ENCODE results near the gene FGGY. TPM values are rescaled to one million over a fixed set of nuclear protein-coding genes. Genes with fewer than 3 reads are reported as not detected.
"Not testable (repeated sequence)": the region's sequence is repeated elsewhere in the genome, so short reads cannot be mapped to it uniquely, and the experiment has no call there.

The FGGY gene
- total and polyA plus RNA-seq, 2 donors (not counting 3 experiments of a cell fraction or from before 2014, with no cell fraction given) = 5.6 to 6.4 TPM

- no peak overlapping the region for H3K4me2 ChIP-seq (ENCODE audit: insufficient read depth, low read length)
- no peaks in the 10 kb centered on the region for H4K20me1 ChIP-seq (replicated peaks; ENCODE audit: control insufficient read depth, extremely low read depth, insufficient read depth, low read length)
- no peaks in the 10 kb centered on the region for H3K4me1 ChIP-seq (ENCODE audit: control insufficient read depth, extremely low read depth, insufficient read depth, low read length)
- CTCF ChIA-PET = interaction anchor here (1.7 kb wide), 1 partner anchor 11 kb away, joined by 5 read pairs; no protein-coding TSS in a partner anchor
- DNase-seq (ENCODE audit: low read depth, low spot score) (no peak), FAIRE-seq (no peak)
- H3K36me3 ChIP-seq (ENCODE audit: control insufficient read depth in 2 of 2, extremely low read depth in 1 of 2, insufficient read depth in 2 of 2, low read length in 2 of 2) = no peaks in the 10 kb centered on the region
- no peak overlapping the region for H2AFZ ChIP-seq (ENCODE audit: low read depth, low read length)
- no peaks in the 10 kb centered on the region for H3K79me2 ChIP-seq (ENCODE audit: control insufficient read depth, insufficient read depth, low read length)
- no peaks in the 10 kb centered on the region for H3K27me3 ChIP-seq (ENCODE audit: control insufficient read depth in 2 of 2, insufficient read depth in 2 of 2, low read length in 2 of 2)
- H3K9me3 ChIP-seq (replicated peaks; ENCODE audit: control insufficient read depth, insufficient read depth, low read length) = no peaks in the 10 kb centered on the region
- dilution Hi-C loops (cut with MboI; ENCODE audit: extremely low pct_ligation_motif_present, low sequenced_read_pairs) = no loop called here
- H3K27ac ChIP-seq (ENCODE audit: insufficient read depth, low read depth, low read length) = no peak overlapping the region
- intact Hi-C loops (cut with micrococcal nuclease) = no loop called here
- H3K9ac ChIP-seq (replicated peaks; ENCODE audit: extremely low read depth, insufficient read depth, low read length) = no peak overlapping the region
- H3K4me3 ChIP-seq (replicated peaks in 1 of 3; ENCODE audit: insufficient read depth in 1 of 3, low read depth in 1 of 3, low read length in 3 of 3) = no peak overlapping the region
- no peaks in the 10 kb centered on the region for H3K9me1 ChIP-seq (replicated peaks; ENCODE audit: control insufficient read depth, extremely low read depth, insufficient read depth, low read length)
- POLR2A ChIA-PET = no interaction called here
- BruUV-seq (replicated peaks) = no TSS peak
- no peak for TF ChIP-seq CTCF (IDR thresholded peaks at IDR 0.05; ENCODE audit: extremely low read depth in 1 of 2, insufficient read depth in 1 of 2, low read depth in 1 of 2, low read length in 2 of 2)
- no peak for TF ChIP-seq EZH2 (IDR thresholded peaks at IDR 0.05; ENCODE audit: borderline replicate concordance, low read depth, low read length, severe bottlenecking)
- no peak for TF ChIP-seq POLR2A (IDR thresholded peaks at IDR 0.05; ENCODE audit: low read depth, low read length)
- no peak for TF ChIP-seq POLR2AphosphoS5 (IDR thresholded peaks at IDR 0.05; ENCODE audit: insufficient read depth, low read depth, low read length)
- no peak for TF ChIP-seq JUN (IDR thresholded peaks at IDR 0.05; ENCODE audit: borderline replicate concordance, insufficient read depth, insufficient read length, low read depth)
- TF ChIP-seq FOS (IDR thresholded peaks at IDR 0.05; ENCODE audit: borderline replicate concordance, insufficient read depth, low read length) = no peak
These were observed 349.0 kb downstream of the FGGY start for GRCh38 chr1:59645893-59646292.

- H3K4me3 ChIP-seq (replicated peaks in 1 of 3; ENCODE audit: insufficient read depth in 1 of 3, low read depth in 1 of 3, low read length in 3 of 3); H3K4me1 ChIP-seq (ENCODE audit: control insufficient read depth, extremely low read depth, insufficient read depth, low read length); FAIRE-seq; H3K27ac ChIP-seq (ENCODE audit: insufficient read depth, low read depth, low read length); BruUV-seq (replicated peaks); H3K4me2 ChIP-seq (ENCODE audit: insufficient read depth, low read length); H3K9me3 ChIP-seq (replicated peaks; ENCODE audit: control insufficient read depth, insufficient read depth, low read length); CTCF ChIA-PET; H3K36me3 ChIP-seq (ENCODE audit: control insufficient read depth in 2 of 2, extremely low read depth in 1 of 2, insufficient read depth in 2 of 2, low read length in 2 of 2); dilution Hi-C loops (cut with MboI; ENCODE audit: extremely low pct_ligation_motif_present, low sequenced_read_pairs); H2AFZ ChIP-seq (ENCODE audit: low read depth, low read length); DNase-seq (ENCODE audit: low read depth, low spot score); intact Hi-C loops (cut with micrococcal nuclease); POLR2A ChIA-PET; H3K9me1 ChIP-seq (replicated peaks; ENCODE audit: control insufficient read depth, extremely low read depth, insufficient read depth, low read length); H4K20me1 ChIP-seq (replicated peaks; ENCODE audit: control insufficient read depth, extremely low read depth, insufficient read depth, low read length); H3K79me2 ChIP-seq (ENCODE audit: control insufficient read depth, insufficient read depth, low read length); H3K9ac ChIP-seq (replicated peaks; ENCODE audit: extremely low read depth, insufficient read depth, low read length); H3K27me3 ChIP-seq (ENCODE audit: control insufficient read depth in 2 of 2, insufficient read depth in 2 of 2, low read length in 2 of 2): not testable (repeated sequence)
These were observed 356.5 kb downstream of the FGGY start for GRCh38 chr1:59653142-59653958.

All from endothelial cell of umbilical vein (primary cell).